ENCODE measurements around the gene WDR38.
"Not testable (repeated sequence)": the region's sequence is repeated elsewhere in the genome, so short reads cannot be mapped to it uniquely, and the experiment has no call there.

The WDR38 gene

DNA sequence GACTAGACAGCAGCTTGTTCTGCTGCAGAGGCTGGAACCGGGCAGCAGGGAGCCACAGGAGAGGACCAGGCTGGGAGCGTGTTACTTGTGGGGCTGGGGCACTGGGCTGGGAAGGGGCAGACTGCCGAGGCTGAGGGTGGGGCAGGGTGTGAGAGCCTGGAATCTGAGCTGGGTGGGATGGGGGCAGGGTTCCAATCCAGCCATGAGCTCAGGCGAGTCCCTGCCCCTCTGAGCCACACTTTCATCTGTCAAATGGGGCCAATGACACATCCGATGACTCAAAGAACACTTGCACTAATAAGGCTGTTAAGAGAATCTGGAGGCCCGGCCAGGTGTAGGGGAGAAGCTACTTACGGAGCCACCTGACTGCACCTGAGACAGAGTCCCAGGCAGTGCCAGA, 18.7 kb upstream of the WDR38 start:
- peak; percentile 76 for DNase-seq

GRCh38 chr9:124835026-124835557, 18.2 kb upstream of the WDR38 start:
- DNase-seq = peak; percentile 79

DNA sequence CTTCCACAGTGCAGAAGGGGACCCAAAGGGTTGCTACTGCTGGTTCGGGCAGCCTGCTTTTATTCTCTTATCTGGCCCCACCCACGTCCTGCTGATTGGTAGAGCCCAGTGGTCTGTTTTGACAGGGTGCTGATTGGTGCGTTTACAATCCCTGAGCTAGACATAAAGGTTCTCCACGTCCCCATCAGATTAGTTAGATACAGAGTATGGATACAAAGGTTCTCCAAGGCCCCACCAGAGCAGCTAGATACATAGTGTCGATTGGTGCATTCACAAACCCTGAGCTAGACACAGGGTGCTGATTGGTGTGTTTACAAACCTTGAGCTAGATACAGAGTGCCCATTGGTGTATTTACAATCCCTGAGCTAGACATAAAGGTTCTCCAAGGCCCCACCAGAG, 15.1 kb upstream of the WDR38 start:
- DNase-seq = not testable (repeated sequence)

DNA sequence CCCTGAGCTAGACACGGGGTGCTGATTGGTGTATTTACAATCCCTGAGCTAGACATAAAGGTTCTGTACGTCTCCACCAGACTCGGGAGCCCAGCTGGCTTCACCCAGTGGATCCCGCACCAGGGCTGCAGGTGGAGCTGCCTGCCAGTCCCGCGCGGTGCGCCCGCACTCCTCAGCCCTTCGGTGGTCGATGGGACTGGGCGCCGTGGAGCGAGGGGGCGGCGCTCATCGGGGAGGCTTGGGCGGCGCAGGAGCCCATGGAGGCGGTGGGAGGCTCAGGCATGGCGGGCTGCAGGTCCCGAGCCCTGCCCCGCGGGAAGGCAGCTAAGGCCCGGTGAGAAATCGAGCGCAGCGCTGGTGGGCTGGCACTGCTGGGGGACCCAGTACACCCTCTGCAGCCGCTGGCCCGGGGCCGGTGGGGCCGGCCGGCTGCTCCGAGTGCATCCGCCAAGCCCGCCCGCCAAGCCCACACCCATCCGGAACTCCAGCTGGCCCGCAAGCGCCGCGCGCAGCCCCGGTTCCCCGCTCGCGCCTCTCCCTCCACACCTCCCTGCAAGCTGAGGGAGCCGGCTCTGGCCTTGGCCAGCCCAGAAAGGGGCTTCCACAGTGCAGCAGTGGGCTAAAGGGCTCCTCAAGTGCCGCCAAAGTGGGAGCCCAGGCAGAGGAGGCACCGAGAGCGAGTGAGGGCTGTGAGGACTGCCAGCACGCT, 14.5 kb upstream of the WDR38 start:
- not testable (repeated sequence) for DNase-seq

DNA sequence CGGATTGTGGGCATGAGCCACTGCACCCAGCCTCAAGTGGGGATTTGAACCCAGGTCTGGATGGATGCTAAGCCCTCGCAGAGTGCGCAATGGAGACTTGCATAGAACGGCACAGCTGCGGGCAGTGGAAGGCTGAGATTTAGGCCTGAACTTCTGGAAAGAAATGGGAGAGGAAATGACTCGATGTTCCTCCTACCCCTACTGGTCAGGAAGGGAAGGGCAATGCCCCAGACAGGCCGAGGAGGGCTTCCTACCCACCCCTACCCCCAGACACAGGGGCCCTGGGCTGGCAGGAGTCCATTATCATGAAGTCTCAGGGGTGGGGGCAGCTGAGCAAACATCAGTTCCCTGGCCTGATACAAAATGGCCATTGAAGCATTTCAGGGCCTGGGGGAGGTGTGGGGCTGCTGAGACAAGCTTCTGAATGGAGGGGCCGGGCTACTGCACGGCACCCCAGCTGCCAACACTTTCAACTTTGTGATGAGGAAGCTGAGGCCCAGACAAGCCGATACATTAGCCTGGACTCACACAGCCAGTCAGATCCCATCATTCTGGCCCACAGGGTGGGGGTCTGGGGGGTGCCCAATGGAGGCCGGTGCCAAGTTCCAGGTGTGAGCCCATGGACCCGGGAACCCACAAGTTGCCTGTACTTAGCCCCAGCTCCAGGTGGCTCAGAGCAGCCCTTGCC, 13.5 kb upstream of the WDR38 start:
- DNase-seq = no peak

- no peak for DNase-seq
Measured at GRCh38 chr9:124840300-124840833, 12.9 kb upstream of the WDR38 start.

- no peak for DNase-seq
Measured at GRCh38 chr9:124841075-124841821, 12.0 kb upstream of the WDR38 start.

GRCh38 chr9:124843456-124844034, 9.7 kb upstream of the WDR38 start:
- DNase-seq = no peak

- DNase-seq = no peak
Measured at GRCh38 chr9:124844291-124844690, 9.0 kb upstream of the WDR38 start.

DNA sequence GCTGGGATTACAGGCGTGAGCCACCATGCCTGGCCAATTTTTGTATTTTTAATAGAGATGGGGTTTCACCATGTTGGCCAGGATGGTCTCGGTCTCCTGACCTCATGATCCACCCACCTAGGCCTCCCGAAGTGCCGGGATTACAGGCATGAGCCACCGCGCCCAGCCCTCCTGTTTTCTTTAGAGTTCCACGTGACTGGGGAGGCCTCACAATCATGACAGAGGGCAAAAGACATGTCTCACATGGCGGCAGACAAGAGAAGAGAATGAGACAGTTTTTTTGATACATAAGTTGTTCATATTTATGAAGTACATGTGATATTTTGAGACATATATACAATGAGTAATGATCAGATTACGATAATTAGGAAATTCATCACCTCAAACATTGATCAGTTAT, 6.8 kb upstream of the WDR38 start:
- DNase-seq = not testable (repeated sequence)

DNA sequence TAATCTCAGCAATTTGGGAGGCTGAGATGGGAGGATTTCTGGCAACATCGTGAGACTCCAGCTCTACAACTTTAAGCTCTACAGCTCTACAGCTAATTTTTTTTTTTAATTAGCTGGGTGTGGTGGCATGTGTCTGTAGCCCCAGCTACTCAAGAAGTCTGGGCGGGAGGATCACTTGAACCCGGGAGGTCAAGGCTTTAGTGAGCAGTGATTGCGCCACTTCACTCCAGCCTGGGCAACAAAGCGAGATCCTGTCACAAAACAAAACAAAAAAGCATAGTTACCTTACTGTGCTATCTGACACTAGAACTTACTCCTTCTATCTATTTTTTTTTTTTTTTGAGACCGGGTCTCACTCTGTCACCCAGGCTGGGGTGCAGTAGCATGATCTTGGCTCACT, 6.3 kb upstream of the WDR38 start:
- no peak for DNase-seq

DNA sequence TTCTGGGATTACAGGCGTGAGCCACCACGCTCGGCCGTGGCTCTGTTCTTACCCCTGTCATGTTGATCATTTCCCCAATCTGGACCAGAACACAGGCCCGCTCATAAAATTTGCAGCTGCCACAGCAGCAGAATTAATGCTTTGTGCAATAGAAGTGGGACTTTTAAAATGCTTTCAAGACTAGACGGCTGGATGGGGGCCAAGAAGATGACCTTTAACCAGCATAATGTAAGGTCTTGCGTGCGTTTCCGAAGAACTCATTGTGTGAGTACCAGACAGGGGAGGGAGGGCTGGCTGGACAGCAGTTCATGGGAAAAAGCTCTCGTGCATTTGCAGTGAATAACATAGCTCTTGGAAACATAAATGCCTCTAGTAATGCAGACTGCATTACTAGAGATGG, 3.5 kb upstream of the WDR38 start:
- peak; percentile 77 for DNase-seq

DNA sequence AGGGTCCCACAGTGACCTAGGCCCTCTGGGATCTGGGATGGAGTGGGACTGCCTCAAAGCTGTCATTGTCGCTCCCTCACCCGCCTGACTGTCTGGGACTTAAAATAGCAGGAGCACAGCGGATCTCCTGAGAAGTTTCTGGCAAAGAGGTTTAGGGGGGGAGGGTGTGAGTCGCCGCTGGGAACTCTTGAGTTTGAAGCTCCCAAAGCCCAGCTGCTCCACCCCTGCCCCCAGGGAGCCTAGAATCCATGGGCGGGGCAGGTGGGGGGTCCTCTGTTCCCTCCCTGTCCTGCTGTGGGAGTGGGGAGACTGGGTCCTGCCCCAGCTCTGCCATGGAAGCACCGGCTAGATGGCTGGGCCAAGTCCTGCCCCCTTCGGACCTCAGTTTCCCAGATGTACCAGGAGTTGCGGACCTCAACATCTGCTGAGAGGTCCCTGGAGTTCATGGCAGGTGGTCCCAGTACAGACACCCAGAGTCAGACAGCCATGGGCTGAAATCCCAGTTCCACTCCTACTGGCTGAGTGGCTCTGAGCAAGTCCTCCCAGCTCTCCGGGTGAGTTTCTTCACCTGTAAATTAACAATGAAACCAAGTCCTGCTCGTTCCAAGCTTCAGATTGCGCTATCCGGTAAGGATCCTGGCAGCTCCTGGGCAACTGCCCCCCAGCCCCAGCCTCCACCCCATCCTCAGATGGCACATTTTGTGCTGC, 985 bp upstream of the WDR38 start:
- no peak for DNase-seq

DNA sequence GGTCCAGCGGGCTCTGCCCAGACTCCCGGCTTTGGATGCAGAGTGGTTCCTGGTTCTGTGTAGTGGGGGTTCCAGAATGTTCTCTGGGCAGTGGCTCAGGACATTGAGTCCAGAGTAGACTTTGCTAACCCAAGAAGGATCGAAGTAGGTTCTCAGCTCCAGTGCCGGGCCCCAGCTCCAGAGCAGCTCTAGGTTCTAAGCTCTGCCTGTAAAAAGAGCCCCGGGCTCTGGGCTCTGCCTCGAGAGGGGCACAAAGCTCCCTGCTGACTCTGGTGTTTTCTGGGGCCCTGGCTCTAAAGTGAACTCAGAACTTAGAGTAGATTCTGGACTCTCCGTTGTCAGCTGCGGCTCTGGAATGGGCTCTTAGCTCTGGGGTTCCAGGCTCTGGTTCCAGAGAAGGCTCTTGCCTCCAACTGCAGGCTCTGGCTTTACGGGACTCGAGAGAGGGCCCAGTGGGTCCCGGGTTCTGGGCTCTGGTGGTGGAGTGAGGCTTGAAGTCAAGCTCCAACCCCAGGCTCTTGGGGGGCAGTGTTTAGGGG, 414 bp downstream of the WDR38 start:
- DNase-seq = no peak

DNA sequence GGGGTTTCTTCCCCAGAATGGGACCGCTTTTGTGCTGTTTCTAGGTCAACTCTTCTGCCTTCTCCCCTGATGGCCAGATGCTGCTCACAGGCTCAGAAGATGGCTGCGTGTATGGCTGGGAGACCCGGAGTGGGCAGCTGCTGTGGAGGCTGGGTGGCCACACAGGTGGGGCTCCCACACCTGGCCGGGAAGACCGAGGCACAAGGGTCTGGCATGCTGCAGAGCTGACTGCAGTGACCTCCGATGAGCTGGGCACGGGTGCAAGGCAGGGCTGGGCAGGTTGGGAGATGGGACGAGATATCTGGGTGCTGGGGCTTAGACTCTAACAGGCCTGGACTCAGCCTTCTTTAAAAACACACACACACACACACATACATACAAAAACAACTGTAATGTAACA, 901 bp downstream of the WDR38 start:
- no peak for DNase-seq

- no peak for DNase-seq
Measured at GRCh38 chr9:124854822-124855221, 1.6 kb downstream of the WDR38 start.

GRCh38 chr9:124855566-124855943, 2.3 kb downstream of the WDR38 start:
- no peak for DNase-seq

DNA sequence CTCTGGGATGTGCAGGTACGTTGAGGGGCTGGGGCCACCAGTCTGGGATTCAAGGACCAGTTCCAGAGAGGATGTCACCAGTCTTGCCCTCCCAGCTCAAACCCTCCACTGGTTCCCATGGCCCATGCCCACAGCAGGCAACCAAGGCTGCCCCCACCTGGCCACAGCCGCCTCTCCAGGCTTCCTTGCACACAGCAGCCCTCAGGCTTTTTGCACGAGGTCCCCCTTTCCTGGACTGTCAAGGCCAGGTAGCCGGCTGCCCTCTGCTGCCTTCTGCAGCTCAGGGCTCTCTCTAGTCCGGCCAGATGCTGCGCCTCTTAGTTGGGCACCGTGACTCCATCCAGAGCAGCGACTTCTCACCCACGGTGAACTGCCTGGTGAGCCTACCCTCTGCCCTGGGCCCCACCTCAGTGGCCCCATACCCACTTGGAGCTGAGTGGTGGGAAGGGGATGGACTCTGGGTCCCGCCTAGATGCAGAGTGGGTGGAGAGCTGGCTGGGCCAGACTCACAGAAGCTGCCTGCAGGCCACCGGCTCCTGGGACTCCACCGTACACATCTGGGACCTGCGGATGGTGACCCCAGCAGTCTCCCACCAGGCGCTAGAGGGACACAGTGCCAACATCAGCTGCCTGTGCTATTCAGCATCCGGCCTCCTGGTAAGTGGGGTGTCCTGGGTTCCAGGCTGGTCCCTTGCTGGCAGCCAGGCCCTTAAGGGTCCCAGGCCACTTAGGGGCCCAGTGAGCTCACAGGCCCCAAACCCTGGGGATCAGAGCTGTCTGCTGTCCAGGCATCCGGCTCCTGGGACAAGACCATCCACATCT, 2.9 kb downstream of the WDR38 start:
- peak; percentile 66 for DNase-seq

DNA sequence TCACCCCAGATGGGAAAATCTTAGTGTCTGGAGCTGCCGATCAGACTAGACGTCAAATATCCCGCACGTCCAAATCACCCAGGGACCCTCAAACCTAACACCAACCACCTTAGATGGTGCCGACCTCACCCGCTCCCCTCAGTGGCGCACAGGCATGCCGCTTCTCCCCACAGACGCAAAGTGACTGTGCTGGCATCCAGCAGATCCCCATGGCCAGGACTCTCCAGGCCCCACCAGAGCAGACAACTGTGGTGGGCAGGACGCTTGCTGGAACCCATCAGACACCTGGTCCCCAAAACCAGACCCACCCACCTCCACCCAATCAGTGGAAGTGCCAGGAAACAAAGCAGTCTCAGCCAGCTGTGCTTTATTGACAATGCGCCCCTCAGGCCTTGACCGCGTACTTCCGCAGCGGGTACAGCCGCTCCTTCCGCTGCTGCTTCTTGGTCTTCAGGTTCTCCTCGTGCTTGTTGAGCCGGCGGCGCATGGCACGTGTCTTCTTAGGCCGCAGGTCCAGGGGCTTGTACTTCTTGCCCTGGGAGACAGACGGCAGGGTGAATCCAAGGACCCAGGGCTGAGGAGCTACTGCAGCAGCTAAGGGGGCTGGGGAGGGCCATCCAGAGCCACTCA, 4.4 kb downstream of the WDR38 start:
- DNase-seq = no peak

- DNase-seq = no peak
Measured at GRCh38 chr9:124858330-124859046, 5.2 kb downstream of the WDR38 start.

Measured in RPMI8226 (cell line).